Erythroblast (primary cell): ENCODE data around the gene VSIG2.

Source experiments
- DNase-seq, 2 experiments: peaks; one replicate each; lab custom pipeline; 2025; lab: John Stamatoyannopoulos, UW
- GATA1 ChIP-seq: IDR thresholded peaks from 2 replicates; pipeline ENCODE4 v1.6.1; 2011; ENCODE audit warnings: low read depth, mild to moderate bottlenecking, control low read depth, low read length, moderate library complexity
- POLR2A ChIP-seq: IDR thresholded peaks from 2 replicates; pipeline ENCODE4 v1.6.1; 2011; ENCODE audit warnings: mild to moderate bottlenecking, low read length

The VSIG2 gene

GRCh38 chr11:124736736-124737135 lies 15.3 kb downstream of the VSIG2 start:
- no peak for DNase-seq
- no peak for TF ChIP-seq GATA1
- no peak for TF ChIP-seq POLR2A

- TF ChIP-seq POLR2A (no peak), GATA1 (no peak)
Measured at GRCh38 chr11:124732230-124732629, 19.8 kb downstream of the VSIG2 start.

GRCh38 chr11:124729571-124729970 lies 22.5 kb downstream of the VSIG2 start:
- TF ChIP-seq GATA1 (no peak), POLR2A (no peak)
- no peak for DNase-seq

More at GRCh38 chr11:124732230-124732629, 19.8 kb downstream of the VSIG2 start:
- DNase-seq = peak in 1 of 2 experiments; percentile 5

GRCh38 chr11:124728134-124728533 lies 23.9 kb downstream of the VSIG2 start:
- no peak for DNase-seq
- TF ChIP-seq POLR2A = no peak
- no peak for TF ChIP-seq GATA1

GRCh38 chr11:124727474-124727873 lies 24.6 kb downstream of the VSIG2 start:
- TF ChIP-seq GATA1 (no peak), POLR2A (no peak)
- no peak for DNase-seq

GRCh38 chr11:124725719-124726105 lies 26.3 kb downstream of the VSIG2 start:
- TF ChIP-seq GATA1 (no peak), POLR2A (no peak)
- no peak for DNase-seq

GRCh38 chr11:124724979-124725718 lies 26.9 kb downstream of the VSIG2 start:
- DNase-seq = no peak
- TF ChIP-seq GATA1 (no peak), POLR2A (no peak)

- TF ChIP-seq GATA1 (no peak), POLR2A (no peak)
- no peak for DNase-seq
Measured at GRCh38 chr11:124722176-124722575, 29.9 kb downstream of the VSIG2 start.

GRCh38 chr11:124719534-124719933 lies 32.5 kb downstream of the VSIG2 start:
- no peak for DNase-seq
- TF ChIP-seq POLR2A = no peak

GRCh38 chr11:124718801-124719200 lies 33.3 kb downstream of the VSIG2 start:
- no peak for DNase-seq
- no peak for TF ChIP-seq GATA1

- DNase-seq = no peak
- TF ChIP-seq GATA1 (no peak), POLR2A (no peak)
Measured at GRCh38 chr11:124717786-124718651, 34.0 kb downstream of the VSIG2 start.

GRCh38 chr11:124717421-124717785 lies 34.7 kb downstream of the VSIG2 start:
- no peak for DNase-seq

GRCh38 chr11:124716591-124716990 lies 35.5 kb downstream of the VSIG2 start:
- TF ChIP-seq GATA1 (no peak), POLR2A (no peak)
- no peak for DNase-seq

More at GRCh38 chr11:124717421-124717785, 34.7 kb downstream of the VSIG2 start:
- no peak for TF ChIP-seq GATA1
- TF ChIP-seq POLR2A = no peak

GRCh38 chr11:124712392-124712791 lies 39.7 kb downstream of the VSIG2 start:
- TF ChIP-seq POLR2A = no peak
- TF ChIP-seq GATA1 = no peak
- DNase-seq = no peak

GRCh38 chr11:124707829-124708228 lies 44.2 kb downstream of the VSIG2 start:
- TF ChIP-seq POLR2A = no peak
- TF ChIP-seq GATA1 = no peak
- no peak for DNase-seq
